K562 (cell line): ENCODE data around the gene RGS3. TPM values are rescaled to one million over a fixed set of nuclear protein-coding genes. Genes with fewer than 3 reads are reported as not detected.

ENCODE experiments used
- ATAC-seq: fragments of 200-7000 bp; cut with Tn5 transposase; 3 replicates; pipeline ENCODE4 v1.9.1; 2020; ENCODE audit warnings: moderate library complexity
- BruUV-seq: library from RNA; stranded (reverse); fragments of 400-500 nt; replicated peaks from 2 replicates; lab custom pipeline; 2021; lab: Mats Ljungman, UMichigan
- CTCF ChIA-PET: fragments of 300-600 bp; formaldehyde crosslinking; extraction: SDS; loops from one replicate; lab custom pipeline; 2021; ENCODE audit warnings: low intra/inter-chr PET ratio; lab: Yijun Ruan, JAX
- POLR2A ChIA-PET: fragments of 300-600, 350-650 bp; sonication (Branson Sonifier 250); formaldehyde crosslinking; extraction: SDS; loops from one replicate; lab custom pipeline; 2021; ENCODE audit warnings: antibody characterized with exemption, inconsistent platforms; lab: Yijun Ruan, JAX
- DNase-seq, 4 experiments: peaks; one replicate each; pipeline versions ENCODE4 v3.0.0 to v3.0.0-alpha.2; 2011 to 2018; ENCODE audit warnings: low spot score in 3 of 4, mixed read lengths in 3 of 4; ENCODE audit errors: extremely low read depth in 1 of 4
- FAIRE-seq: peaks from 2 replicates; lab custom pipeline; 2011; peaks lifted over from hg19 to GRCh38; lab: Jason Lieb, UNC
- H2AFZ ChIP-seq: 2 replicates; pipeline ENCODE4 v1.6.0; 2011; ENCODE audit warnings: low read depth, low read length, control low read depth, inconsistent platforms
- H3K27ac ChIP-seq: fragments of 200-600 bp; 3 replicates; pipeline ENCODE4 v1.8.0; 2011; ENCODE audit warnings: low read depth, mild to moderate bottlenecking, control low read depth, inconsistent platforms, low read length, moderate library complexity, mixed read lengths; ENCODE audit errors: extremely low read depth
- H3K27me3 ChIP-seq, 2 experiments: fragments of 300-600 bp in 1 of 2; 2 replicates in 1 of 2; 3 replicates in 1 of 2; pipeline versions ENCODE4 v1.6.0 to v1.8.0; 2011; ENCODE audit warnings: inconsistent platforms in 2 of 2, low read length in 2 of 2, mild to moderate bottlenecking in 1 of 2, mixed read lengths in 1 of 2, moderate library complexity in 1 of 2; ENCODE audit not compliant: control insufficient read depth in 2 of 2, insufficient read depth in 2 of 2
- H3K36me3 ChIP-seq: fragments of 300-600 bp; 3 replicates; pipeline ENCODE4 v1.8.0; 2011; ENCODE audit warnings: mild to moderate bottlenecking, low read length, inconsistent platforms; ENCODE audit not compliant: control insufficient read depth, insufficient read depth
- H3K4me1 ChIP-seq, 2 experiments: fragments of 200-600 bp in 1 of 2; replicated peaks in 1 of 2; 2 replicates in 1 of 2; 3 replicates in 1 of 2; pipeline versions ENCODE4 v1.5.1 to v1.8.0; 2011; ENCODE audit warnings: inconsistent platforms in 2 of 2, low read length in 2 of 2, mild to moderate bottlenecking in 1 of 2, mixed read lengths in 1 of 2, moderate library complexity in 1 of 2; ENCODE audit not compliant: control insufficient read depth in 2 of 2, insufficient read depth in 2 of 2
- H3K4me2 ChIP-seq: 2 replicates; pipeline ENCODE4 v1.6.1; 2011; ENCODE audit warnings: low read length, control low read depth, inconsistent platforms, mixed read lengths; ENCODE audit not compliant: insufficient read depth
- H3K4me3 ChIP-seq: fragments of 200-600 bp; sonication (generic), shearing (Covaris generic); 2 replicates; pipeline ENCODE4 v1.5.1; 2016; ENCODE audit warnings: control low read depth, inconsistent platforms
- H3K79me2 ChIP-seq: fragments of 200-600 bp; 3 replicates; pipeline ENCODE4 v1.8.0; 2011; ENCODE audit warnings: low read length, inconsistent platforms; ENCODE audit not compliant: control insufficient read depth, insufficient read depth
- H3K9ac ChIP-seq, 2 experiments: 2 replicates each; pipeline versions ENCODE4 v1.6.0 to v1.6.1; 2011; ENCODE audit warnings: low read depth in 2 of 2, low read length in 2 of 2, control low read depth in 1 of 2, inconsistent platforms in 1 of 2, mild to moderate bottlenecking in 1 of 2, mixed read lengths in 1 of 2; ENCODE audit not compliant: insufficient read depth in 1 of 2
- H3K9me1 ChIP-seq: one replicate; pipeline ENCODE4 v1.6.0; 2011; ENCODE audit warnings: inconsistent platforms, mild to moderate bottlenecking, low read length, moderate library complexity; ENCODE audit not compliant: control insufficient read depth, insufficient read depth
- H3K9me3 ChIP-seq: replicated peaks from 2 replicates; pipeline ENCODE4 v1.5.1; 2011; ENCODE audit warnings: low read depth, low read length, inconsistent platforms; ENCODE audit not compliant: control insufficient read depth, insufficient read depth
- H4K20me1 ChIP-seq: replicated peaks from 2 replicates; pipeline ENCODE4 v1.6.1; 2011; ENCODE audit warnings: low read length, inconsistent platforms, mixed read lengths; ENCODE audit not compliant: control insufficient read depth, insufficient read depth
- BCOR ChIP-seq: fragments of 450-650 bp; IDR thresholded peaks from 2 replicates; pipeline ENCODE4 v1.6.1; 2016
- CGGBP1 ChIP-seq: fragments of 250-450 bp; sonication (Bioruptor Pico); IDR thresholded peaks from 2 replicates; pipeline ENCODE4 v1.9.0; 2021; ENCODE audit warnings: mild to moderate bottlenecking
- CREBBP ChIP-seq: IDR thresholded peaks from one replicate; pipeline ENCODE4 v1.6.1; 2012; ENCODE audit warnings: low read depth, mild to moderate bottlenecking, control low read depth, inconsistent platforms, low read length
- E2F3 ChIP-seq: fragments of 250-450 bp; sonication (Bioruptor Pico); IDR thresholded peaks from 2 replicates; pipeline ENCODE4 v1.4.0; 2020; ENCODE audit warnings: mild to moderate bottlenecking
- GATA2 ChIP-seq: sonication (generic); formaldehyde crosslinking; IDR thresholded peaks from 2 replicates; pipeline ENCODE4 v1.4.0; 2020; ENCODE audit warnings: mild to moderate bottlenecking, missing genetic modification reagents
- KAT2B ChIP-seq: IDR thresholded peaks from one replicate; pipeline ENCODE4 v1.6.1; 2012; ENCODE audit warnings: low read depth, mild to moderate bottlenecking, control low read depth, inconsistent platforms, low read length, moderate library complexity
- LARP7 ChIP-seq: fragments of 450-650 bp; IDR thresholded peaks from 2 replicates; pipeline ENCODE4 v1.6.1; 2016
- NONO ChIP-seq, 2 experiments: fragments of 200-400 bp in 1 of 2; fragments of 450-650 bp in 1 of 2; formaldehyde crosslinking in 1 of 2; IDR thresholded peaks; 2 replicates each; pipeline ENCODE4 v1.6.1; 2017; ENCODE audit warnings: low read depth in 2 of 2, mild to moderate bottlenecking in 2 of 2, moderate library complexity in 2 of 2, low read length in 1 of 2
- NR0B1 ChIP-seq: fragments of 450-650 bp; IDR thresholded peaks from one replicate; pipeline ENCODE4 v1.6.1; 2018; ENCODE audit warnings: mild to moderate bottlenecking, moderate library complexity; ENCODE audit not compliant: partially characterized antibody
- OTX1 ChIP-seq: fragments of 450-650 bp; formaldehyde crosslinking; IDR thresholded peaks from 2 replicates; pipeline ENCODE4 v1.4.0; 2022; ENCODE audit warnings: mild to moderate bottlenecking
- PHF21A ChIP-seq: fragments of 450-650 bp; IDR thresholded peaks from 2 replicates; pipeline ENCODE4 v1.6.1; 2017; ENCODE audit warnings: low read depth, borderline replicate concordance
- RB1 ChIP-seq: fragments of 450-650 bp; IDR thresholded peaks from 2 replicates; pipeline ENCODE4 v1.6.1; 2017; ENCODE audit warnings: low read depth, mild to moderate bottlenecking
- STAT5A ChIP-seq: IDR thresholded peaks from 2 replicates; pipeline ENCODE4 v1.6.1; 2012; ENCODE audit warnings: low read length, inconsistent platforms, borderline replicate concordance
- ZC3H8 ChIP-seq: fragments of 450-650 bp; IDR thresholded peaks from 2 replicates; pipeline ENCODE4 v1.6.1; 2017
- ZNF175 ChIP-seq: fragments of 200-800 bp; sonication (Bioruptor generic); IDR thresholded peaks from 2 replicates; pipeline ENCODE4 v1.6.1; 2016; ENCODE audit warnings: low read depth, mild to moderate bottlenecking, missing genetic modification characterization, missing compliant biosample characterization
- ZNF644 ChIP-seq: fragments of 200-800 bp; sonication (Bioruptor generic); IDR thresholded peaks from 2 replicates; pipeline ENCODE4 v1.6.1; 2016; ENCODE audit warnings: low read depth, missing genetic modification characterization, missing compliant biosample characterization
- in situ Hi-C: fragments of 300-500 bp; cut with MboI; formaldehyde crosslinking; loops from 4 replicates; pipeline ENCODE4 v1.15.0; 2018; ENCODE audit warnings: inconsistent platforms, mixed read lengths
- intact Hi-C: fragments of 100-400 bp; cut with micrococcal nuclease; formaldehyde crosslinking; loops from 2 replicates; pipeline ENCODE4 v1.14.2; 2022
- polyA plus RNA-seq, 8 experiments: library from polyadenylated mRNA; depleted of rRNA in 4 of 8; stranded (reverse) in 5 of 8; unstranded in 3 of 8; fragments of >200 nt; fragmentation: Nextera tagmentation in 2 of 8; fragmentation: Illumina TruSeq in 1 of 8; extraction: Ambion mirVana in 2 of 8; extraction: Trizol in 1 of 8; gene quantifications; 2 replicates each; pipeline versions ENCODE4 v1.2.1 to v1.2.3, GENCODE V29; 2011 to 2014; ENCODE audit warnings: inconsistent platforms in 1 of 8, missing spikeins in 1 of 8
- total RNA-seq, 7 experiments: library from RNA; depleted of rRNA in 6 of 7; stranded (reverse); fragments of >200 nt in 6 of 7; fragmentation: Illumina TruSeq in 2 of 7; extraction: Trizol in 2 of 7; gene quantifications; 2 replicates each; pipeline versions ENCODE4 v1.2.1 to v1.2.3, GENCODE V29; 2011 to 2021; ENCODE audit warnings: low replicate concordance in 1 of 7

The RGS3 gene
- total and polyA plus RNA-seq, 9 of the 15 experiments (the other 6 are each of a cell fraction or from before 2014, with no cell fraction given): 0.08 to 2.9 (median 0.95) TPM

- TF ChIP-seq LARP7 (no peak), BCOR (no peak), NONO (IDR thresholded peaks at IDR 0.05; ENCODE audit: low read depth in 2 of 2, low read length in 1 of 2) (no peak), CGGBP1 (no peak), RB1 (no peak)
- TF ChIP-seq, all 486 proteins: peak for 0
Observed at GRCh38 chr9:113428062-113428615, 35.4 kb upstream of the RGS3 start (continued).

- CTCF ChIA-PET: no interaction called here
- Histone ChIP-seq H3K4me1 (no peaks in the 10 kb centered on the region; a peak in 1 of 5 replicates), H3K79me2 (no peaks in the 10 kb centered on the region), H3K4me2 (no peak overlapping the region), H3K27me3 (peaks cover 4 to 13% of the 10 kb centered on the region in 2 experiments; a peak in 3 of 5 replicates), H3K4me3 (no peak overlapping the region), H3K27ac (no peak overlapping the region), H3K36me3 (no peaks in the 10 kb centered on the region), H3K9me1 (no peaks in the 10 kb centered on the region), H3K9me3 (no peaks in the 10 kb centered on the region), H3K9ac (no peak overlapping the region), H4K20me1 (no peaks in the 10 kb centered on the region), H2AFZ (no peak overlapping the region)
- intact Hi-C loops: no loop called here
- in situ Hi-C loops: no loop called here
- POLR2A ChIA-PET: no interaction called here
- BruUV-seq: no TSS peak
- no peak for ATAC-seq
- DNase-seq: no peak
- FAIRE-seq: no peak
- TF ChIP-seq ZNF175 (CRISPR knock-in tag) (no peak), ZNF644 (tag) (no peak), ZC3H8 (no peak), PHF21A (no peak), KAT2B (no peak), NR0B1 (no peak), CREBBP (no peak), STAT5A (no peak), GATA2 (CRISPR knock-in tag) (no peak), E2F3 (no peak), OTX1 (CRISPR knock-in tag) (no peak)
- TF ChIP-seq, all 486 proteins: peak for 0
Observed at GRCh38 chr9:113431191-113431590, 32.3 kb upstream of the RGS3 start.
